HG03064 (cell line): ENCODE measurements around the gene SAP30L.

ENCODE experiments used
- ATAC-seq: cut with Tn5 transposase; IDR thresholded peaks from one replicate; pipeline ENCODE4 v1.9.1; 2021; ENCODE audit warnings: low read depth; ENCODE audit not compliant: unreplicated experiment

The SAP30L gene, protein sequence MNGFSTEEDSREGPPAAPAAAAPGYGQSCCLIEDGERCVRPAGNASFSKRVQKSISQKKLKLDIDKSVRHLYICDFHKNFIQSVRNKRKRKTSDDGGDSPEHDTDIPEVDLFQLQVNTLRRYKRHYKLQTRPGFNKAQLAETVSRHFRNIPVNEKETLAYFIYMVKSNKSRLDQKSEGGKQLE

DNA sequence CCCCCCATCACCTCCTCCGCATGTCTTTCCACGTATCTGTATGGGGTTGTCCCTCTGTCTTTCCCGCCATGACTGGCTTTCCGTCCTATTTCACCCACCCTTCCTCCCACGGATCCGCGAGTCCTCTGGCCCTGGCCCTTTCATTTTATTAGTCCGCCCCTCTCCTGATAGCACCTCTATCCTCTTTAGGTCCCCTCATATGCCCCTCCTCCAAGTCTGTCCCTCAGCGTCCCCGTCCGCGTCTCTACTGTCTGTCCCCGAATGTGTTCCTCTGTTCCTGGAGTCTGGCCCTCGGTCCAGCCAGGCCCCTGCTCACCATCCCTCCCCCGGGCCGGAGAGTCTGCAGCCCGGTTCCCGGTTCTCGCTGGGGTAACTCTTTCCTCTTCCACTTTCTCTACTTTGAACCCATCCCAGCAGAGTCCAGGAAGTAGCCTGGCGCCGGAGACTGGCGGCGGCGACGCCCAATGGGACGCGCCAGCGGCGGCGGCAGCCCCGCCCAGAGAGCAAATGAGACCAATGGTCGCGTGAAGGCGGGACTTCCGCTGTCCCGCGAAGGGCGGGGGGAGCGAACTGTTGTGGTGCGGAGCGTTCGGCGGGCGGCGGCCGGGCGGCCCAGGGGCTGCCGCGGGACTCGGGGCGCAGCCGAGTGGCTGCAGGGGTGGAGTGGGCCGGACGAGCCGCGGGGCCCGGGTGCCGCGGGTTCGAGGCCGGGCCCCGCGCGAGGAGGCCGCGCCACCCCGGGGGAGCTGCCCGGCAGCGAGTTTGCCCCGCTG, at the start of gene SAP30L:
TSS of gene SAP30L (plus strand) at position 576 of the 773 bp plus-strand sequence. CDS start 608 bp downstream, outside the sequence.
- ATAC-seq: peak; percentile 93

DNA sequence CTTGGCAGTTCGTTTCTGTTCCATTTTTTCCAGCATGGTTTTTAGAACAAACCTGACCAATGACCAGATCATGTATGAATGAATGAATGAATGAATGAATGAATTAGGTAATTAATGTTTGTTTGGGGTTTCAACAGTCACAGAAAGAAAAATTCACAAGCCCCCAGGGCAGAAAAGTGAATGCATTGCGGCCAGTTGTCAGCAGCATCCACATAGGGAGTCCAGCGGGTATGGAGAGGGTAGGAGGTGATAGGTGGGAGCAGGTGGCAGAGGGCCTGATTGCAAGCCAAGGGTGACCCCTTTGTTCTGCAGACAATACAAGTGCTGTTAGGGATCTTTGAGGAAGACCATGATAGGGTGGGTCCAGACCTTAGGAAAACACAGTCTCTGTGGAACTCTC, 49.7 kb upstream of the SAP30L start:
- ATAC-seq: no peak

DNA sequence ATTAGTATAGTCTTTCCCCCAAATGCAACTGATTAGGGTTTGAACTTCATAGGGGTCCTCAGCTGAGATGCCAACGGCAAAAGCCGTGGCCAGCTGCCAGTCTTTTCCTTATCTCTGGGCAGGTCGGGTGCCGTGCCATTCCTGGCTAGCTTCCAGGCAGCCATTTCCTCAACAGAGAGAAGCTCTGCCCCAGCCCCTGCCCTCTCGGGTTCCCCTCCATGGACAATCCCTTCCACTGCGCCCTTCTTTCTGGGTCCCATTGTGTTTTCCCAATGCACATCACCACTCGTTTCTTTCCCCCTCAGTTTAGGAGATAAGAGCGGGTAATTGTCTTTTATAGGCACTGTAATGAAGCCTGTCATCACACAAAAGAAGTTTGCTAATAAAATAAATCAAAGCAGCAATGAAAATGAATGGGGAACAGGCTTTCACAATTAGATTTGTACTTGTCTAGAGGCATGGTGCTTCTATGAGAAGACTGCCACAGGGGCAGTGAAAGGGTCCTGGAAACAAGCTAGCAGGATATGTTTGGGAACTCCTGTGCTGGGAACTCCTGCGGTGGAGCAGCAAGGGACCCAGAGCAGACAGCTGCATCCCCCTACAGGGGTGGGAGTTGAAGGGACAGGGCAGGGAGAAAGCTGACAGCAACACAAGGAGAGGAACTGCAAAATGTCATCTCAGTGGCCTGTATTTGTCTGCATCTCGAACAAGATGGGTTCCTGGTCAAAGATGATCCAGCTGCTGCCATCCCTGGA, 48.0 kb upstream of the SAP30L start:
- no peak for ATAC-seq

DNA sequence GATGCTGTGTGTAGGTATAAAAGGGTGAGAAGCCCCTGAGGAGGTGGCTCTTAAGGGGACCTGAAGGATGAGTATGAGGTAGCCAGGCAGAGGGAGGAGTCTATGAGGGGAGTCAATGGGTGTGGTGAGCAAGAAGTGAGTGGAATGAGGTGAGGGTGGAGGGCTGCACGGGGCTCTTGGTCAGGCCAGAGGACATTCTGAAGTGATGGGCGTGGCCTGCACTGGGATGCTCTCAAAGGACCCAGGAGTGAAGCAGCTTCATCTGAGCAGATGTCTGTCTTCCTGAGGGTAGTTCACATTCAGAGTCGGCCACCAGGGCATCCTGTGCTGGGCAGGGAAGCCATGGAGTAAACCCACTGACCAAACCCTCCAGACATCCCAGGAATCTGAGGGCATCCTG, 45.1 kb upstream of the SAP30L start:
- no peak for ATAC-seq

DNA sequence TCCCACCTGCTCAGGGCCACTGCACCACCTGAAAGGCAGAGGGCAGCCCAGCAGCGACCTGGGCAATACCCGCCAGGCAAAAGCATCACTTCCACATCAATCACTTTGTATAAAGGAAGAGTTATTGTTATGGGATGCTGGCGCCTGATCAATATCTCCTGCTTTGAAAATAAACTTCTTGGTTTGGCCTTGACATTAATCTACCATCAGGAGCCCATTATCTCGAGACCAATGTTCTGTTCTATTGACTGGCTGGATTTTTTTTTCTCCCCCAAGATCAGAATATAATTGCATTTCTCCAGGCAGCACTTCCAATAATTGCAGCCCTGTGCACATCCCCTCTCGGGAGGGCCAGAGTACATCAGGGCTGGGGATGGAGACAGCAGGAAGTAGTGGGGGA, 44.4 kb upstream of the SAP30L start:
- no peak for ATAC-seq

DNA sequence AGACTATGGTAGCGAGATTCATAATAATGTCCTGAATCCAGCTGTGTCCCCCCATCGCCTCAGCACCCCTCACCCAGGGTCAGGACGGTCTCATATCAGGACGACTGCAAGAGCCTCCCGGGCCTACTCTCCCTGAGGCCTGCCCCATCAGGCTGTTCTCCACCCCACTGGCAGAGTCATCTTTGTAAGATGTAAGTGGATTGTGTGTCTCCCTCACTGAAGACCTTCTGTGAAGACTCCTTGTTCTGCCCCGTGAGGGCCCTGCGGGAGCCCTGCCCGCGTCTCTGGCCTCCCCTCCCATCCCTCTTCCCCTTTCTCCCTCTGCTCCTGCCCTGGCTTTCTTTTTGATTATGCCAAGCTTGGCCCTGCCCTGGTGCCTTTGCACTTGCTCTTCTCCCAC, 43.9 kb upstream of the SAP30L start:
- ATAC-seq: no peak

DNA sequence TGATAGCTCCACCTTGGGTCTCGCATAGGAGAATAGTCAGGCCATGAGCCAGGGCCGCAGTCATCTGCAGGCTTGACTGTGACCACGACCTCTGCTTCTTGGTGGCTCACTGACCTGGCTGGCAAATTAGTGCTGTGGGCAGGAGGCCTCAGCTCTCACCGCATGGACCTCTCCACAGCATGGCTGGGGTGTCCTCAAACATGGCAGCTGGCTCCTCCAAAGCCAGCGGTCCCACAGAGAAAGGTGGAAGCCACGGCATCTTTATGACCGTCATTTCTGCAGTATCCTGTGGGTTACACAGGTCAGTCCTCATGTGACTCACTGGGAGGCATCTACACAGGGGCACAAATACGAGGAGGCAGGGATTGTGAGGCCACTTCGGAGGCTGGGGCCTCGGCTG, 43.2 kb upstream of the SAP30L start:
- no peak for ATAC-seq

DNA sequence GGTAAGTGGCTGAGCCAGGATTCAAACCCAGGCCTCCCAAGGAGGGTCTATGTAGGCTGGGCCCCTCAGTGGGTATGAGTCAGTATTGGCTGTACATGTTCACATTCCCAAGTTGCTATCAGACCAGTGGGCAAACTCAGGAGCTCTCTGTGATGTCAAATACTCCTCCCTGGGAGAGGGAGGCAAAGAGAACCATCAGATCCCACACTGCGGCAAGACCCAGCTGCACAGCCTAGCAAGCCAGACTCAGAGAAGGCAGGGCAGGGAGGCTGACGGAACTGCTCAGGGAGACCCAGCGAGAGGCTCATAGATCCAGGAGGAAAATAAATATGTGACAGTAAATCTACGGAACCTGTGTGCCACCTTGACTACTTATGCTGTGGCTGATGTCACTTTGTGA, 42.6 kb upstream of the SAP30L start:
- ATAC-seq: no peak

DNA sequence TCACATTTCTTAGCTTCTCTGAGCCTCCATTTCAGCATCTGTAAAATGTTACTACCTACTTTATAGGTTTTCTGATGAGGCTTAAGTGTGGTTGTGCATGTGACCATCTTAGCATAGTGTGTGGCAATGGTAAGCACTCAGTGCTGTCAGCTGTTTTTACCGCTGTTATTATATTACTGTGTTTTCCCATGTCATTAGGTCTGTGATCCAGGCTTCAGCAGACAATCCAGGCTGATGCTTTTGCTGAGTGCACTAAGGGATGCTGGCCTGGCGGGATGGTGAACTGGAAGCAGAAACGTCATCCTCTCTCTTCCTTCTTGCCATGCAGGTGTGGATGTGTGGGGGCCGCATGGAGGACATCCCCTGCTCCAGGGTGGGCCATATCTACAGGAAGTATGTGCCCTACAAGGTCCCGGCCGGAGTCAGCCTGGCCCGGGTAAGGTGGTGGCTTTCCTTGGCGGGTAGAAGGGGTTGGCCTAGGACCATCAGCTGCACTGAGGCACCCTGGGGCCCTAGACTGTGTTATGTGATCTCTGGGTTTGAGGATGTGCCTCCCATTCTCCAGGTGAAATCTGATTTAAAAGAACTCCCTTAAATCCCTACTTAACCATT, 41.9 kb upstream of the SAP30L start:
- ATAC-seq: no peak

DNA sequence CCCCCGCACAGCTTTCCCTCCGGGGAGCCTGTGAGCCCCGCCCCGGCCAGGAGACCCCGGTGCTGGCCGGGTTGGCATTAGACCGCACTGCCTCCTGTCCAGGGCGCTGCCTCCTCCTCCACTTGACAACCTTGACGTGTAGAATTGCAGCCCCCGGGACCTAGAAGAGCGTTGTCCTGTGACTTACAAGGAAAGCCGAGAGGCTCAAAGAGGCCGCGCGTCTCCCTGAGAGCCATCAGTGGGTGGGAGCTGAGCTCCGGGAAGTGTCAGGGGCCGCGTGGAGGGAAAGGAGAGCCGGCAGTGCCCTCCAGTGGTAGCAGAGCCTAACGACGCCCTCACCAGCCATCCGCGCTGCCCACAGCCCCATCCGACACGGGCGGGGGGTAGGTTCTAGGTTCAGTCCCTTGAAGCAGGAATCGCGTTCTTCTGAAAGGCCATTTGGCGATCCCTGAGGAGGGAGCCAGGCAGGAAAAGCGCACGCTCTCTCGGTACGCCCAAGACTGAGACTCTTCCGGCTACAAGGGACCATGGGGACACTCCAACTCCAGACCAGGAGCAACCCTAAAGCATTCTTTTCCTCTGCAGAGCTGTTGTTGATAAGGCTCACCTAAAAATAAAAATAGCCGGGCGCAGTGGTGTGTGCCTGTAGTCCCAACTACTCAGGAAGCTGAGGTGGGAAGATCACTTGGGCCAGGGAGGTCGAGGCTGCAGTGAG, 40.6 kb upstream of the SAP30L start:
- peak; percentile 95 for ATAC-seq

DNA sequence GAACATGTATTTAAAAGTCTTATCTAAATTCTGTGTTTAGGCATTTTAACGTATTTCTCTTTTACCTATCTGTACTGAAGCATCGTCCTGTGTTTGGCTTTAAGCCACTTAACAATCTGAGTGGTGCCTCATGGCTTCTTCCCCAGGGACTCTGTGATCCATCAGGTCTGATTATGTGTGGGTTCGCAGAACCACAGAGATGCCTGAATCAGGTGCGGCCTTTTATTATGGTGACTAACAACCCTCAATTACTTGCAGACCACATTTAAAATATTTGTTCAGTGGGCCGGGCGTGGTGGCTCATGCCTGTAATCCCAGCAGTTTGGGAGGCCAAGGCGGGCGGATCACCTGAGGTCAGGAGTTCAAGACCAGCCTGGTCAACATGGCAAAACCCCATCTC, 39.6 kb upstream of the SAP30L start:
- ATAC-seq: no peak

DNA sequence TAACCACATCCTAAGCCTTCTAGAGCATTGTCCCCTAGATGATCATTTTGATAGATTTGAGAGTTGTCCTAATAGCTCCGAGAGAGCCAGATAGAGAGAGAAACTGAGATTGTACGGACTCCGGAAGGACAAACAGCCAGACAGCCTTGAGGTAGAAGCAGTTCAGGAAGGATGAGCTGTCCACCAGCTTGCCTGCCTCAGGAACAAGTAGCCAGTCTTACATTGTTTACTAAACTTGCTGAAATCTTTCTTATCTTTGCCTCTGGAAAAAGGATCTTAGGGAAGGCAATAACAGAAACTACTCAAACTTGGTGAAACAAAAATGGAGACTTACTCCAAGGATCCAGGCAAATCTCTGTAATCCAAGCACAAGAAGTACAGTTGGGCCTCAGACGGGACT, 39.0 kb upstream of the SAP30L start:
- ATAC-seq: no peak

DNA sequence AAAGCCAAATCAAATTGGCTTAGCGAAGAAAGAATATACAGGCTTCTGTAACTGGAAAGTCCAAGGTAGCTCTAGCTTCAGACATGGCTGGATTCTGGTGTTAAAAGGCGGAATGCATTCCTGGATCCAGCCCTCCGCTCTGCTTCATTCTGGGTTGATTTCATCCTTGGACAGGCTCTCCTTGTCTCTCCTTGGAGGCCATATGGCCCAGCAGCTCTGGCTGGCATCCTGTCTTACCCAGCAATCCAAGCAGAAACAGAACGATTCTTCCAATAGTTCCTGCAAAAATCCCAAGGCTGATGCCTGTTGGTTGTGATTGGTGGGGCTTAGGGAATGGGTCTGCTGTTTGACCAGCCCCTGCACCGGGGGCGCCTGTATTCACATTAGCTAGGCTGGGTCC, 37.0 kb upstream of the SAP30L start:
- ATAC-seq: no peak

DNA sequence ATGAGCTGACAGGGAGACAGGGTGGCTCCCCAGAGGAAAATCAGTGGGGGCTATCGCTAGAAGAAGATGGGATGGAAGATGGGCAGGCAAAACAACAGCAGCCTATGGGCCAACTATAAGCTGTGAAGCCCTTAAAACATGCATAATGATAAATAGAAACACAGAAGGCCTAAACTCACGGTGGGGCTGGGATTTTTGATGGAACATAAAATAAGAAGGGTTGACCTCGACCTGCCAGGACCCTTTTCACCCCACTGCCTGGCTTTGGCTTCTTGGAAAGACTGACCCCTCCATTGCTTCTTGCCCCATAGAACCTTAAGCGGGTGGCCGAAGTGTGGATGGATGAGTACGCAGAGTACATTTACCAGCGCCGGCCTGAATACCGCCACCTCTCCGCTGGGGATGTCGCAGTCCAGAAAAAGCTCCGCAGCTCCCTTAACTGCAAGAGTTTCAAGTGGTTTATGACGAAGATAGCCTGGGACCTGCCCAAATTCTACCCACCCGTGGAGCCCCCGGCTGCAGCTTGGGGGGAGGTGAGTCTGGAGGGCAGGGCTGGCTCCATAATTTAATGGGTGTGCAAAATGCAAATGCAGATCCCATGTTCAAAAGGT, 36.5 kb upstream of the SAP30L start:
- ATAC-seq: no peak

DNA sequence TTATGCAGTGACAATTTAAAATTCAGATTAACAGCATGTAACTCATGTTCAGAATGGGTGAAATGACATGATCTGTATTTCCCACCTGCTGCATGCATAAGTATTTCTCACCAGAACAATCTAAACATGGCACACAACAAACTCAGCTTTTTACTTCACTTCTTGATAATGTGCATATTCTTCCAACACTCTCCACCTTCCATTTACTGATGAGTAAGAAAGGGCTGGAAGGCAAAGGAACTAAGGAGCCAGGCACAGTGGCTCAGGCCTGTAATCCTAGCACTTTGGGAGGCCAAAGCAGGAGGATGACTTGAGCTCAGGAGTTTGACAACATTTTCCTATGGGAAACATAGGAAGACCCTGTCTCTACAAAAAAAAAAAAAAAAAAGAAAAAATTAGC, 35.8 kb upstream of the SAP30L start:
- no peak for ATAC-seq

DNA sequence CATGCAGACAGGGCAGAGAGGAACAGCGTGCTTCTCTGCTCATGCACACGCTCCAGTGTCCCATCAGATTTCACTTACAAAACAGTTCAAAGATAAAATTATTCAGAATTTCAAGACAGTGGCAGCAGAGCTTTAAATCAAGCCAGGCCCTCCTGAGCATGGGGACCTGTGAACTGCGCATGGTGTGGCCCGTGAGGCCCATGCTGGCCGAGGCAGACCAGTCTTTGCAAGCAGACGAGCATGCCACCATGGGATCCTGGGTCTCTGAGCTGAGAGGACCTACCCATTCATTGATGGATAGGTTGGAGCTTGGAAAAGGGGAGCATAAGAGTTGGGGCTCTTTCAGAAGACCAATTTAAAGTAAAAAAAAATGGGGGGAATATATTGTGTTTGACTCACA, 35.0 kb upstream of the SAP30L start:
- no peak for ATAC-seq

DNA sequence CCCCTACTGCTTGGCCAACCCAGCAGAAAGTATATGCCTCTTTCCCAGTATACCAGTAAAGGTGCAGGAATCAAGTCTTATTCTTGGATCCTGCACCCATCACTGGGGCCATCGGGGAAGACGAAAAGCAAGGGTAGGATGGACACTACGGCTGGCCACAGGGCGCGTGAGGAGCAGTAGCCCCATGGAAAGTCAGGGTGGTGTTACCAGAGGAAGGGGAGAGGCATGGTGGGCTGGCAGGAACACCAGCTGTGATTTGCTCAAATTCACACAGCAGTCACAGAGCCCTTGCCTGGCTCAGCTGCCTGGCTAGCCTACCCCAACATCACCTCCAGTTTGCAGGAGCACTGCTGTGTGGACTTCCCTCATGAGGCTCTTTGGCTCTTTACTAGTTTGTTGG, 34.5 kb upstream of the SAP30L start:
- ATAC-seq: no peak

DNA sequence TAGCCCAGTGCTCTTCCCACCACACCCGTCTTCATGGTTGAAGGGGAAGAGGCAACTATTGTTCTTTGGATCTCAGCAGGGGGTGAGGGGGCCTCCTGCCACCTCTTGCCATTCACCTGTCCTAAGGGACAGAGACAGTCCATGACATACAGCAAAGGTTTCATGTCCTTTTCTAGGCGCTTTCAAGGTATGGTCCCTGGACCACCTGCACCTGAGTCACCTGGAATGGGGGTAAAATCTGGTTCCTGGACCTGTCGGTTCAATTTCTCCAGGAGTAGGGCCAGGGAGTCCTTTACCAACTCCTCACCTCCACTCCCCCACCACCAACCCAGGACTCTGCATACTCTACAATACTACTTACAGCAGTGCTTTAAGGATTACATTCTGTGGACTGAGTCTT, 33.5 kb upstream of the SAP30L start:
- no peak for ATAC-seq

DNA sequence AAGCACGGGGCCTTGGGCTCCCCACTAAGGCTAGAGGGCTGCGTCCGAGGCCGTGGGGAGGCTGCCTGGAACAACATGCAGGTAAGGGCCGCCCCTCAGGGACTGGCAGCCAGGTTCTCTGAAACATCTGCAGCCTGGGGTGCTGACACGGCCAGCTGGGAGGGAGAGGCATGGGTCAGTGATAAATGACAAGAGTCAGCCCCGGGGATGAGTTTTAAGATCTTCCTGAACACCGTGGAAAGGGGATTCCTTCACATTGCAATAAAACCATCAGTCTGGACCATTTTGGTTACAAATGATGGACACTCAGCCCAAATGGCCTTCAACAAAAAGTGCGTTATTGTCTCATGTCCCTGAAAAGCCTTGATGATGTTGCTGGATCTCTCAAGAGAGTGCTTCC, 32.9 kb upstream of the SAP30L start:
- ATAC-seq: no peak

DNA sequence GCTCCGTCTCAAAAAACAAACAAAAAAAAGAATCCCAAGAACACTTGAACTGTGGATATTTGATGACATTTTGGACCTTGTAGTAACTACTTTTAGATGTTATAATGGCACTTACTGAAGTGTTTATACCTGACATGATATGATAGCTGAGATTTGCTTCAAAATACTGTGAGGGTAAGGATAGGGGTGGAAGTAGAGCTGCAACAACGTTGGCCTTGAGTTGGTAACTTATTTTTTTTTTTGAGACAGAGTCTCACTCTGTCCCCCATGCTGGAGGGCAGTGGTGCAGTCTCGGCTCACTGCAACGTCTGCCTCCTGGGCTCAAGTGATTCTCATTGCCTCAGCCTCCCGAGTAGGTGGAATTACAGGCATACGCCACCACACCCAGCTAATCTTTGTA, 30.7 kb upstream of the SAP30L start:
- ATAC-seq: no peak
